Endothelial cell of umbilical vein (primary cell): Measurements from ENCODE around the gene VIPR1. TPM values are rescaled to one million over a fixed set of nuclear protein-coding genes. Genes with fewer than 3 reads are reported as not detected.

Source experiments
- BruUV-seq: library from RNA; stranded (reverse); fragments of 400-500 nt; replicated peaks from 2 replicates; lab custom pipeline; 2021; lab: Mats Ljungman, UMichigan
- CTCF ChIA-PET: fragments of 300-600, 350-600 bp; sonication (Branson Sonifier 250); formaldehyde crosslinking; loops from one replicate; lab custom pipeline; 2021; ENCODE audit warnings: antibody characterized with exemption, inconsistent platforms; lab: Charles Lee
- POLR2A ChIA-PET: fragments of 300-600, 350-600 bp; sonication (Branson Sonifier 250); formaldehyde crosslinking; loops from one replicate; lab custom pipeline; 2021; ENCODE audit warnings: antibody characterized with exemption, inconsistent platforms; lab: Charles Lee
- DNase-seq: peaks from one replicate; pipeline ENCODE4 v3.0.0-alpha.2; 2011; ENCODE audit warnings: low read depth, low spot score
- FAIRE-seq: peaks from 2 replicates; lab custom pipeline; 2011; peaks lifted over from hg19 to GRCh38; lab: Jason Lieb, UNC
- H2AFZ ChIP-seq: 2 replicates; pipeline ENCODE4 v1.6.0; 2012; ENCODE audit warnings: low read depth, low read length, control low read depth, inconsistent platforms
- H3K27ac ChIP-seq: 2 replicates; pipeline ENCODE4 v1.5.1; 2011; ENCODE audit warnings: low read depth, mild to moderate bottlenecking, control low read depth, low read length, moderate library complexity; ENCODE audit not compliant: insufficient read depth
- H3K27me3 ChIP-seq, 2 experiments: 2 replicates each; pipeline versions ENCODE4 v1.6.0 to v1.6.1; 2011; ENCODE audit warnings: low read length in 2 of 2, mixed read lengths in 1 of 2; ENCODE audit not compliant: control insufficient read depth in 2 of 2, insufficient read depth in 2 of 2
- H3K36me3 ChIP-seq, 2 experiments: 2 replicates in 1 of 2; 3 replicates in 1 of 2; pipeline ENCODE4 v1.5.1; 2011; ENCODE audit warnings: low read length in 2 of 2, mild to moderate bottlenecking in 1 of 2, moderate library complexity in 1 of 2; ENCODE audit not compliant: control insufficient read depth in 2 of 2, insufficient read depth in 2 of 2; ENCODE audit errors: extremely low read depth in 1 of 2
- H3K4me1 ChIP-seq: 3 replicates; pipeline ENCODE4 v1.5.1; 2011; ENCODE audit warnings: mild to moderate bottlenecking, low read length; ENCODE audit not compliant: control insufficient read depth, insufficient read depth; ENCODE audit errors: extremely low read depth
- H3K4me2 ChIP-seq: 2 replicates; pipeline ENCODE4 v1.6.1; 2011; ENCODE audit warnings: low read length, control low read depth, mixed read lengths; ENCODE audit not compliant: insufficient read depth
- H3K4me3 ChIP-seq, 3 experiments: fragments of 200-600 bp in 1 of 3; sonication (generic), shearing (Covaris generic) in 1 of 3; replicated peaks in 1 of 3; 2 replicates each; pipeline ENCODE4 v1.5.1; 2011 to 2016; ENCODE audit warnings: control low read depth in 3 of 3, low read length in 3 of 3, mild to moderate bottlenecking in 2 of 3, inconsistent platforms in 1 of 3, low read depth in 1 of 3, moderate library complexity in 1 of 3; ENCODE audit not compliant: insufficient read depth in 1 of 3
- H3K79me2 ChIP-seq: 2 replicates; pipeline ENCODE4 v1.6.0; 2012; ENCODE audit warnings: low read length, inconsistent platforms; ENCODE audit not compliant: control insufficient read depth, insufficient read depth
- H3K9ac ChIP-seq: replicated peaks from 2 replicates; pipeline ENCODE3; 2011; ENCODE audit warnings: low read length, control low read depth; ENCODE audit not compliant: insufficient read depth; ENCODE audit errors: extremely low read depth
- H3K9me1 ChIP-seq: replicated peaks from 3 replicates; pipeline ENCODE4 v1.6.0; 2011; ENCODE audit warnings: mild to moderate bottlenecking, low read length; ENCODE audit not compliant: control insufficient read depth, insufficient read depth; ENCODE audit errors: extremely low read depth
- H3K9me3 ChIP-seq: replicated peaks from 2 replicates; pipeline ENCODE4 v1.5.1; 2012; ENCODE audit warnings: low read length, inconsistent platforms; ENCODE audit not compliant: control insufficient read depth, insufficient read depth
- H4K20me1 ChIP-seq: replicated peaks from 2 replicates; pipeline ENCODE3; 2011; ENCODE audit warnings: mild to moderate bottlenecking, low read length; ENCODE audit not compliant: control insufficient read depth, insufficient read depth; ENCODE audit errors: extremely low read depth
- CTCF ChIP-seq, 2 donors: IDR thresholded peaks; 1 replicate in 1 of 2; 2 replicates in 1 of 2; pipeline ENCODE4 v1.5.1; 2011; ENCODE audit warnings: low read length in 2 of 2, mild to moderate bottlenecking in 2 of 2, moderate library complexity in 2 of 2, control low read depth in 1 of 2, inconsistent platforms in 1 of 2, low read depth in 1 of 2; ENCODE audit not compliant: insufficient read depth in 1 of 2; ENCODE audit errors: extremely low read depth in 1 of 2
- EZH2 ChIP-seq: IDR thresholded peaks from 2 replicates; pipeline ENCODE4 v1.6.1; 2012; ENCODE audit warnings: borderline replicate concordance, low read depth, mild to moderate bottlenecking, moderate library complexity, low read length, inconsistent platforms; ENCODE audit not compliant: severe bottlenecking
- FOS ChIP-seq: IDR thresholded peaks from 2 replicates; pipeline ENCODE4 v1.6.1; 2011; ENCODE audit warnings: mild to moderate bottlenecking, low read length, moderate library complexity, borderline replicate concordance; ENCODE audit not compliant: insufficient read depth
- GATA2 ChIP-seq: IDR thresholded peaks from 2 replicates; pipeline ENCODE4 v1.7.0; 2011; ENCODE audit warnings: low read depth, mild to moderate bottlenecking, moderate library complexity, mixed read lengths, low read length; ENCODE audit not compliant: insufficient read length, insufficient read depth
- JUN ChIP-seq: IDR thresholded peaks from 2 replicates; pipeline ENCODE4 v1.6.1; 2011; ENCODE audit warnings: borderline replicate concordance, low read depth; ENCODE audit not compliant: insufficient read length, insufficient read depth
- MAX ChIP-seq: IDR thresholded peaks from 2 replicates; pipeline ENCODE4 v1.6.1; 2011; ENCODE audit not compliant: insufficient read depth, insufficient read length
- MYC ChIP-seq: IDR thresholded peaks from one replicate; pipeline ENCODE4 v1.6.1; 2011; ENCODE audit warnings: mild to moderate bottlenecking, low read depth, low read length
- POLR2A ChIP-seq: IDR thresholded peaks from 2 replicates; pipeline ENCODE4 v1.6.1; 2012; ENCODE audit warnings: low read depth, mild to moderate bottlenecking, control low read depth, low read length
- POLR2AphosphoS5 ChIP-seq: IDR thresholded peaks from 2 replicates; pipeline ENCODE4 v1.6.1; 2012; ENCODE audit warnings: low read depth, mild to moderate bottlenecking, control low read depth, low read length, moderate library complexity; ENCODE audit not compliant: insufficient read depth
- dilution Hi-C: fragments of 300-500 bp; cut with MboI; formaldehyde crosslinking; loops from one replicate; pipeline ENCODE4 v1.15.0; 2019; ENCODE audit warnings: low sequenced_read_pairs; ENCODE audit not compliant: extremely low pct_ligation_motif_present
- intact Hi-C: fragments of 100-400 bp; cut with micrococcal nuclease; formaldehyde crosslinking; loops from one replicate; pipeline ENCODE4 v1.10.0; 2022
- polyA plus RNA-seq, 4 experiments: library from polyadenylated mRNA; depleted of rRNA in 3 of 4; stranded (reverse) in 3 of 4; unstranded in 1 of 4; fragments of >200 nt; gene quantifications; 2 replicates each; pipeline versions ENCODE4 v1.2.1 to v1.2.3, GENCODE V29; 2011 to 2012; ENCODE audit warnings: missing spikeins in 1 of 4
- total RNA-seq: library from RNA; stranded (reverse); gene quantifications from 2 replicates; pipeline ENCODE4 v1.2.3, GENCODE V29; 2021

The VIPR1 gene
- total and polyA plus RNA-seq, 2 donors (not counting 3 experiments of a cell fraction or from before 2014, with no cell fraction given): 3.8 to 4.7 TPM

GRCh38 chr3:42549131-42549530, 46.7 kb downstream of the VIPR1 start:
- peaks cover 3% of the 10 kb centered on the region for H4K20me1 ChIP-seq
- DNase-seq (no peak), FAIRE-seq (no peak)
- TF ChIP-seq MYC (no peak), EZH2 (no peak), MAX (no peak), JUN (no peak), FOS (no peak), POLR2AphosphoS5 (no peak), CTCF (IDR thresholded peaks at IDR 0.05; ENCODE audit: extremely low read depth in 1 of 2, insufficient read depth in 1 of 2, low read depth in 1 of 2, low read length in 2 of 2) (no peak), POLR2A (no peak), GATA2 (no peak)
- ChIA-PET CTCF (interaction anchor here (0.9 to 9.7 kb wide), 8 partner anchors 12 to 319 kb away, joined by 3 to 80 read pairs (median 10); partner anchors contain the start of gene VIPR1), POLR2A (interaction anchor here (0.6 kb wide), 1 partner anchor 9 kb away, joined by 4 read pairs; no protein-coding TSS in a partner anchor)
- BruUV-seq: no TSS peak
- dilution Hi-C loops (no loop called here), intact Hi-C loops (no loop called here)
- H3K4me2 ChIP-seq: no peak overlapping the region
- H3K9ac ChIP-seq: no peak overlapping the region
- no peaks in the 10 kb centered on the region for H3K27me3 ChIP-seq
- H3K36me3 ChIP-seq: peaks cover 9 to 11% of the 10 kb centered on the region in 2 experiments
- no peak overlapping the region for H2AFZ ChIP-seq
- H3K79me2 ChIP-seq: no peaks in the 10 kb centered on the region
- H3K9me3 ChIP-seq: no peaks in the 10 kb centered on the region
- H3K4me3 ChIP-seq: no peak overlapping the region
- H3K9me1 ChIP-seq: no peaks in the 10 kb centered on the region
- no peaks in the 10 kb centered on the region for H3K4me1 ChIP-seq
- no peak overlapping the region for H3K27ac ChIP-seq
